Tibial nerve (tissue), 4 donors: ENCODE data around the gene MFGE8.

Experiments
- EP300 ChIP-seq, 2 donors: sonication (generic); formaldehyde crosslinking; IDR thresholded peaks; one replicate each; pipeline ENCODE4 v1.6.1; 2017; ENCODE audit warnings: antibody characterized with exemption in 2 of 2, mild to moderate bottlenecking in 1 of 2
- TF ChIP-seq, protein P1 (sequence below), 5 experiments: fragments of 200-600 bp in 3 of 5; fragments of 450-650 bp in 2 of 5; sonication (generic) in 3 of 5; IDR thresholded peaks; one replicate each; pipeline ENCODE4 v1.5.1; 2016 to 2019; ENCODE audit warnings: antibody characterized with exemption in 5 of 5, mild to moderate bottlenecking in 3 of 5, moderate library complexity in 2 of 5

DNA sequence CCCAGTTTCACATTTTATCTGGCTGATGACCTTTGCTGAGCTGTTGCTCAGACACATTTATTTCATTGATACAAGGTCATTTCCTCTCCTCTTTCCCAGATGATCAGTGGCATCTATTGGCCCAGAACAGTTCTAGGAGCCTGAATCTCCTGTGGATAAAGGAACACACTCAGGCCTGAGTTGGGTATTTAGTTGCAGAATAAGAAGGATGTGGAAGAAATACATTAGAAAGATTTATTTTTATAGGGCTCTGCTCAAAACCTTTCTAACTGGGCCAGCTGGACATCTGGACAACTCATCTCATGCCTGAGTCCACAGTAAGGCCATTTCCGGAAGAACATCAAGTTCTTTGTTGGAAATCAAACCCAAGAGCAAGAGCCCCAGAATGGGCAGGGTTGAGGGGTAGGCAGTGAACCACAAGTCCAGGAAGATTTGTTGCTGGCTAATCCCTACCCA, 19.7 kb upstream of the MFGE8 start:
- TF ChIP-seq, protein P1, sequence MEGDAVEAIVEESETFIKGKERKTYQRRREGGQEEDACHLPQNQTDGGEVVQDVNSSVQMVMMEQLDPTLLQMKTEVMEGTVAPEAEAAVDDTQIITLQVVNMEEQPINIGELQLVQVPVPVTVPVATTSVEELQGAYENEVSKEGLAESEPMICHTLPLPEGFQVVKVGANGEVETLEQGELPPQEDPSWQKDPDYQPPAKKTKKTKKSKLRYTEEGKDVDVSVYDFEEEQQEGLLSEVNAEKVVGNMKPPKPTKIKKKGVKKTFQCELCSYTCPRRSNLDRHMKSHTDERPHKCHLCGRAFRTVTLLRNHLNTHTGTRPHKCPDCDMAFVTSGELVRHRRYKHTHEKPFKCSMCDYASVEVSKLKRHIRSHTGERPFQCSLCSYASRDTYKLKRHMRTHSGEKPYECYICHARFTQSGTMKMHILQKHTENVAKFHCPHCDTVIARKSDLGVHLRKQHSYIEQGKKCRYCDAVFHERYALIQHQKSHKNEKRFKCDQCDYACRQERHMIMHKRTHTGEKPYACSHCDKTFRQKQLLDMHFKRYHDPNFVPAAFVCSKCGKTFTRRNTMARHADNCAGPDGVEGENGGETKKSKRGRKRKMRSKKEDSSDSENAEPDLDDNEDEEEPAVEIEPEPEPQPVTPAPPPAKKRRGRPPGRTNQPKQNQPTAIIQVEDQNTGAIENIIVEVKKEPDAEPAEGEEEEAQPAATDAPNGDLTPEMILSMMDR (IDR thresholded peaks at IDR 0.05) = no peak
- no peak for TF ChIP-seq EP300 (IDR thresholded peaks at IDR 0.05)
